Adrenal gland (tissue), 12 donors: Measurements from ENCODE around the gene SF3B1. TPM values are rescaled to one million over a fixed set of nuclear protein-coding genes. Genes with fewer than 3 reads are reported as not detected.

Source experiments
- DNase-seq, 7 donors: peaks; one replicate each; pipeline ENCODE4 v3.0.0-alpha.2; 2019 to 2020
- H3K27ac ChIP-seq, 5 donors: fragments of 200-600 bp; sonication (generic) in 4 of 5; 1 replicate in 3 of 5; 2 replicates in 2 of 5; pipeline versions ENCODE4 v1.5.1 to v1.8.0; 2016 to 2020; ENCODE audit warnings: mild to moderate bottlenecking in 1 of 5
- H3K27me3 ChIP-seq: fragments of 200-600 bp; 2 replicates; pipeline ENCODE4 v1.8.0; 2021
- H3K36me3 ChIP-seq, 2 donors: fragments of 200-600 bp; replicated peaks in 1 of 2; 1 replicate in 1 of 2; 2 replicates in 1 of 2; pipeline versions ENCODE4 v1.5.1 to v1.8.0; 2018 to 2022
- H3K4me1 ChIP-seq, 2 donors: fragments of 200-600 bp; replicated peaks in 1 of 2; 1 replicate in 1 of 2; 2 replicates in 1 of 2; pipeline versions ENCODE4 v1.5.1 to v1.8.0; 2018 to 2021
- H3K4me3 ChIP-seq, 4 donors: fragments of 200-600 bp; sonication (generic) in 3 of 4; one replicate each; pipeline ENCODE4 v1.5.1; 2016 to 2018
- H3K9me3 ChIP-seq, 3 donors: fragments of 200-600 bp; sonication (generic) in 1 of 3; replicated peaks in 1 of 3; 1 replicate in 2 of 3; 2 replicates in 1 of 3; pipeline versions ENCODE4 v1.5.1 to v1.8.0; 2016 to 2021
- POLR2A ChIP-seq, 2 donors: fragments of 450-650 bp; IDR thresholded peaks; one replicate each; pipeline ENCODE4 v1.6.1; 2017; ENCODE audit warnings: antibody characterized with exemption in 2 of 2, mild to moderate bottlenecking in 2 of 2, moderate library complexity in 1 of 2
- WGBS, 4 donors: extraction: QIAGEN DNeasy Blood & Tissue Kit in 2 of 4; methylation state at CpG; one replicate each; pipeline versions ENCODE4 v1.1.5 to v1.1.7; 2013 to 2017; 5-methylcytosine and 5-hydroxymethylcytosine counted together
- intact Hi-C, 2 donors: fragments of 100-400 bp; cut with DNase I; formaldehyde crosslinking; loops; one replicate each; pipeline versions ENCODE4 v1.14.1 to v1.15.0; 2022 to 2023
- polyA plus RNA-seq, 3 donors: library from polyadenylated mRNA; stranded (reverse); fragments of 200-250 nt in 2 of 3; fragments of 350-450 nt in 1 of 3; fragmentation: Illumina TruSeq in 1 of 3; extraction: RNeasy Lipid Tissue Mini Kit (QIAGEN cat#74804) in 1 of 3; gene quantifications; one replicate each; pipeline ENCODE4 v1.2.3, GENCODE V29; 2013 to 2014
- total RNA-seq, 9 donors: library from RNA; depleted of rRNA in 4 of 9; stranded (reverse); fragments of >200 nt in 4 of 9; fragments of 120-200 nt in 1 of 9; fragmentation: NEBNext Ultra II Directional in 1 of 9; extraction: Animal tissue kit (Norgen Biotek cat#: 25700) in 1 of 9; gene quantifications; one replicate each; pipeline versions ENCODE4 v1.1.0 to v1.2.4, GENCODE V29; 2013 to 2023
- TF ChIP-seq, protein P1 (sequence below), 6 experiments: fragments of 450-650 bp in 4 of 6; fragments of 200-600 bp in 2 of 6; sonication (generic) in 1 of 6; IDR thresholded peaks; 1 replicate in 5 of 6; 2 replicates in 1 of 6; pipeline versions ENCODE4 v1.5.1 to v1.8.0; 2016 to 2021; ENCODE audit warnings: antibody characterized with exemption in 6 of 6, mild to moderate bottlenecking in 2 of 6, moderate library complexity in 1 of 6
- donor health status: healthy with polysubstance abuse.
- donor health status: Bipolar disorder and iron deficiency.
- donor health status: DM: yes; HTN: yes; CAD: no.
- donor health status: DM: no; HTN: no; CAD: no.
- donor health status: DM: no; HTN: no; CAD: no.
- donor health status: DM: yes; HTN: yes; CAD: no.

SF3B1 gene
- total and polyA plus RNA-seq, 12 donors: 91.1 to 564 (median 266) TPM

DNA sequence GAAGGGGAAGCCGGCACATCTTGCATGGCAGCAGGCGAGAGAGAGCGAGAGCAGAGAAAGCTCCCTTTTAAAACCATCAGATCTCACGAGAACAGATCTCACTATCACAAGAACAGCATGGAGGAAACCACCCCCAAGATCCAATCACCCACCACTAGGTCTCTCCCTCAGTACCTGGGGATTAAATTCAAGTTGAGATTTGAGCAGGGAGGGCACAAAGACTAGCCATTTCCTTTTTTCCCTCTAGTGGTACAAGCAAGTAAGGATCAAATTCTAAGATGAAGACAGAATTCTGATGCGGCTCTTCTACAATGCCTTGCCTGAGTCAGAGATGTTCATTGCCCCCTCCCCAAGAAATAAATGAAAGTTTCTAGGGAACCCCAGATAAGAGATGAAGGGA, 78.7 kb downstream of the SF3B1 start:
- 84 to 93% (median 87%) methylated on average over 5 of the region's 5 CpGs for WGBS, 4 donors
- Histone ChIP-seq H3K4me1 (peaks cover 5 to 6% of the 10 kb centered on the region in 2 donors), H3K27me3 (no peaks in the 10 kb centered on the region)

DNA sequence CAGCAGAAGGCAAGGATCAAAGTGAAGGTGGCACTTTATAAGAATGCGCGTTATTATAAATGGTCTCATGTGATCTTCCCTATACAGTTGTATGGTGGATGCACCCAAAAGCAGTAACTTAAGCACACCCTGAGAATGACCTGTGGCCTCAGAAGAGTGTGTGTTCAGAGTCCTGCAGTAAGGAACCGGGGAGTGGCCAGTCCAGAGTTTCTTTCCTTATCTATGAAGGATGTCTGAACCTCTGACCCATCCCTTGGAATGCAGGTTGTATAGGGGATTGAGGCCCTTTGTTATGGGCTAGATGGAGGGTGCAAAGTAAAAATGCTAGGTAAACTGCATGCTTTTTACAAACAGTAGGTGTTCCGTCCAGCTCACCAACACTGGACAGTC, 80.7 kb downstream of the SF3B1 start:
- intact Hi-C loops: no loop called here
- TF ChIP-seq POLR2A (IDR thresholded peaks at IDR 0.05): no peak
- TF ChIP-seq, protein P1, sequence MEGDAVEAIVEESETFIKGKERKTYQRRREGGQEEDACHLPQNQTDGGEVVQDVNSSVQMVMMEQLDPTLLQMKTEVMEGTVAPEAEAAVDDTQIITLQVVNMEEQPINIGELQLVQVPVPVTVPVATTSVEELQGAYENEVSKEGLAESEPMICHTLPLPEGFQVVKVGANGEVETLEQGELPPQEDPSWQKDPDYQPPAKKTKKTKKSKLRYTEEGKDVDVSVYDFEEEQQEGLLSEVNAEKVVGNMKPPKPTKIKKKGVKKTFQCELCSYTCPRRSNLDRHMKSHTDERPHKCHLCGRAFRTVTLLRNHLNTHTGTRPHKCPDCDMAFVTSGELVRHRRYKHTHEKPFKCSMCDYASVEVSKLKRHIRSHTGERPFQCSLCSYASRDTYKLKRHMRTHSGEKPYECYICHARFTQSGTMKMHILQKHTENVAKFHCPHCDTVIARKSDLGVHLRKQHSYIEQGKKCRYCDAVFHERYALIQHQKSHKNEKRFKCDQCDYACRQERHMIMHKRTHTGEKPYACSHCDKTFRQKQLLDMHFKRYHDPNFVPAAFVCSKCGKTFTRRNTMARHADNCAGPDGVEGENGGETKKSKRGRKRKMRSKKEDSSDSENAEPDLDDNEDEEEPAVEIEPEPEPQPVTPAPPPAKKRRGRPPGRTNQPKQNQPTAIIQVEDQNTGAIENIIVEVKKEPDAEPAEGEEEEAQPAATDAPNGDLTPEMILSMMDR (IDR thresholded peaks at IDR 0.05): no peak
- WGBS, 4 donors: 91 to 97% (median 96%) methylated on average over 4 of the region's 4 CpGs

More for the DNA sequence above, 78.7 kb downstream of the SF3B1 start:
- H3K27ac ChIP-seq: no peak overlapping the region
- TF ChIP-seq, protein P1 (IDR thresholded peaks at IDR 0.05): peak; percentile 14 to 29 (median 24)
- TF ChIP-seq POLR2A (IDR thresholded peaks at IDR 0.05): no peak
- H3K4me3 ChIP-seq: no peak overlapping the region
- intact Hi-C loops: loop anchor here in 1 of 2 donors (5.0 kb wide), 1 partner anchor 34 kb away; no protein-coding TSS in a partner anchor
- no peaks in the 10 kb centered on the region for H3K9me3 ChIP-seq
- H3K36me3 ChIP-seq: no peaks in the 10 kb centered on the region
- no peak for DNase-seq

DNA sequence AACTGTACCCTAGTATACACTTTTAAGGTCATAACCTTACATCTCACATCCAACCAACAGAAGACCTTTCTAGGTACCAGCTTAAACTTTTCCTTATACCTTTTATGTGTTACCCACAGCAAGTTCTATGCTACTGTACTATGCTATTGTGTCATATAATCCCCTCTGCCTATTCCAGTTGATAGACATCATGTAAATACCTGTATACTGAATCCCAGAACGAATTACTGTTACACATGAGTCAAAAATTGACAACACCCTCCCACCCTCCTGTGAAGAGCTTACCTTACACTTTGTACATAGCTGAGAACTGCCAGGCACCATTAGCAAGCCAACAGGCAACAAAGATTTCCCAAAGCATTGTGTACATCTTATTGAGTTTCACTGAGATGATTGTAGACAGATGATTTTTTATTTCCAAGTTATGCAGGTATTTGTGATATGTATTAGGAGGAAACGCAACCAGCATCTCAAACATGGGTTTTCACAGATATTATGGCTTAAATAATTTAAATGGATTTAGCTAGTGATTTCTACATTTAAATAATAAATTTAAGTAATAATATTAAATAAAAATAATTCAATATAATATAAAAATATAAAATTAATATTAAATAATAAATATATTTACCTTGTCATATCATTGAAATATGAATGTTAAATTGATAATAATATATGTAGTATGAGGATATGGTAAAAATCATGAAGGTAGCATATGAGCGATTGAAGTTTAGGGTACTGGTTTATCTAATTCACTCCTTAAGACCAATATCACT, 81.2 kb downstream of the SF3B1 start:
- Histone ChIP-seq H3K9me3 (no peaks in the 10 kb centered on the region), H3K4me1 (peaks cover 10 to 12% of the 10 kb centered on the region in 2 donors), H3K27ac (no peak overlapping the region), H3K27me3 (no peaks in the 10 kb centered on the region), H3K36me3 (no peaks in the 10 kb centered on the region), H3K4me3 (no peak overlapping the region)
- TF ChIP-seq POLR2A (IDR thresholded peaks at IDR 0.05): no peak
- TF ChIP-seq, protein P1 (IDR thresholded peaks at IDR 0.05): no peak
- WGBS, 4 donors: 82 to 83% (median 83%) methylated on average over 3 of the region's 3 CpGs
- DNase-seq: no peak
- intact Hi-C loops: no loop called here

More for the DNA sequence above, 80.7 kb downstream of the SF3B1 start:
- Histone ChIP-seq H3K36me3 (no peaks in the 10 kb centered on the region), H3K27me3 (no peaks in the 10 kb centered on the region), H3K9me3 (no peaks in the 10 kb centered on the region), H3K4me1 (peaks cover 10 to 12% of the 10 kb centered on the region in 2 donors), H3K27ac (no peak overlapping the region), H3K4me3 (no peak overlapping the region)
- DNase-seq: no peak

DNA sequence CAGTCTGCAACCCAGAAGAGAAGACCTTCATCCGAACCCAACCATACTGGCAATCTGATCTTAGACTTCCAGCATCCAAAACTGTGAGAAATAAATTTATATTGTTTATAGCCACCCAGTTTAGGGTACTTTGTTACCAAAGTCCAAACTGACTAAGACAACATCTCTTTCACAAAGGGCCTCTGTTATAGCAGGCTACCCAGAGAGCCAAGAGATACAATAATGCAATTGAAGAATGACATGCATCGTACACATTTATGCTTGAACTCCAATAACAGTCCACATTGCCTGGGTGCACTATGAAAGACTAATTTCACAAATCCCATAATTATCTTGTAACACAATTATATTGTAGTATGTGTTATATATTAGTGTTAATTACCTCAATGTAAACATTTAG, 85.1 kb downstream of the SF3B1 start:
- H3K4me3 ChIP-seq: no peak overlapping the region
- TF ChIP-seq POLR2A (IDR thresholded peaks at IDR 0.05): no peak
- TF ChIP-seq, protein P1 (IDR thresholded peaks at IDR 0.05): no peak
- H3K36me3 ChIP-seq: no peaks in the 10 kb centered on the region
- H3K9me3 ChIP-seq: no peaks in the 10 kb centered on the region
- intact Hi-C loops: no loop called here
- H3K27ac ChIP-seq: no peak overlapping the region
- H3K27me3 ChIP-seq: no peaks in the 10 kb centered on the region
- H3K4me1 ChIP-seq: peaks cover 10 to 12% of the 10 kb centered on the region in 2 donors
- WGBS, 4 donors: 88 to 97% (median 94%) methylated on average over 2 of the region's 2 CpGs
- DNase-seq: no peak
